SK-MEL-5 (cell line): ENCODE data around the gene LYPLA2. TPM values are rescaled to one million over a fixed set of nuclear protein-coding genes. Genes with fewer than 3 reads are reported as not detected.

ENCODE experiments used
- DNase-seq: peaks from one replicate; pipeline ENCODE4 v3.0.0-alpha.2; 2016; ENCODE audit warnings: low read depth, low spot score
- in situ Hi-C: cut with HindIII; loops from 2 replicates; pipeline ENCODE4 v1.10.0; 2016; ENCODE audit warnings: low sequenced_read_pairs, high pct_unique_total_duplicates, low pct_unique_long_range_greater_than_20kb
- polyA plus RNA-seq, 2 experiments: library from polyadenylated mRNA; depleted of rRNA; stranded (reverse); fragments of >200 nt; gene quantifications; 2 replicates each; pipeline ENCODE4 v1.2.3, GENCODE V29; 2015
- total RNA-seq: library from RNA; depleted of rRNA; stranded (reverse); fragments of >200 nt; shearing (Covaris generic); gene quantifications from 2 replicates; pipeline ENCODE4 v1.2.3, GENCODE V29; 2014; rRNA removed

The LYPLA2 gene
- 78.5 and 84.9 TPM in 2 replicates for total RNA-seq
- polyA plus RNA-seq (2015; cell fraction: cytosol; rRNA removed) = 81.1 and 100 TPM in 2 replicates
- 104 and 117 TPM in 2 replicates for polyA plus RNA-seq (2015; cell fraction: nucleus; rRNA removed)

DNA sequence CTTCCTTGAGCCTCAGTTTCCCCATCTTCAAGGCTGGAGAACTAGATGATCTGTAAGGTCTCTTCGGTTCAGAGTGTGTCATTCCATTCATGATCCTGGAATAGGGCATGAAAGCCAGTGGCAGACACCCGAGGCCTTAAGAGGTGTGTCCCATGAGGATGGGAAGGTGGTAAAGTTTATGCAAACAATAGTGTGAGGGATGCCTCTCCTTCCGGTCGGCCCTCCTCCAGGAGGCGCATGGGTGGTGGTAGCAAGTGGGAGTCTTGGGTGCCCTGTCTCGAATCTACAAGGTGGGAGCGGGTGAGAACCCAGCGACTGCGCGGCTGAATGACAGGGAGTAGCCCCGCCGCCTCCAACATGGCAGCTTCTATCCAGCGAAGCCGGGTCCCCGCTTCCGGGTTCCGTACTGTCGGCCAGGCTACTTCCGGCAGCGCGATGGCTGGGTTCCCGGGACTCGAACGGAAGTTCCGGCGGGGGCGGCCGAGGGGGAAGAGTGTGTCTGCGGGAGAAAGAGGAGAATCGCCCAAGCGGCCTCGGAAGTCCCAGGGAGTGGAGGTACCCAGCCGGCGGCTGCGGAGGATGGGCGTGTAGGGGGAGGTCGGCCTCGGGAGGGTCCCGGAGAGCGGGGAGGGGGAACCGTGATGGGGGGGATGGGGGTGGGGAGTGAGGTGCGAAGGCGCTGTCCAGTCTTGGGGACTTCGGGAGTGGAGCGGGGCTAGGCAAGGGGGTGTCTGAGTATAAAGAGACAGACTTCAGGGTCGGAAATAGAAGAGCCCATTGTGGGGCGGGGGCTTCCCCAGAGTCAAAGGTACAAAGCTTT is at the start of gene LYPLA2:
Gene LYPLA2 (plus strand): TSS at position 450 of the 820 bp plus-strand sequence. CDS start 1,538 bp downstream, outside the sequence.
- in situ Hi-C loops = no loop called here
- DNase-seq = peak; percentile 86

DNA sequence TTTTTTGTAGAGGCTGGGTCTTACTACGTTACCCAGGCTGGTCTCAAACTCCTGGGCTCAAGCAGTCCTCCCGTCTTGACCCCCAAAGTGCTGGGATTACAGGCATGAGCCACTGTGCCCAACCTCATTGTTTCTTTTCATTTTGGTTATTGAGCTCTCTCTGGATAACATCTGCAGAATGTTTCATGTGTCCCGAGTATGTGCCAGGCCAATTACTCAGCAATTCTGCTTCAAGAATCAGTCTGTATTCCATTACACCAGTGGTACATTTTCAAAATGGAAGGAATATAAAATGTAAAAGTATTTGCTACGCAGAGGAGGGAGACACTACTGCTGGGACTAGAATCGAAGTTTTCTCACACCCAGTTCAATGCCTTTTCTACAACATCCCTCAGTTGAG is 49.3 kb upstream of the LYPLA2 start:
- in situ Hi-C loops = no loop called here
- DNase-seq = no peak

GRCh38 chr1:23742670-23743286 is 48.2 kb upstream of the LYPLA2 start:
- no peak for DNase-seq
- in situ Hi-C loops = no loop called here

- peak; percentile 62 for DNase-seq
- in situ Hi-C loops = no loop called here
Measured at GRCh38 chr1:23743287-23744152, 47.4 kb upstream of the LYPLA2 start, which contains the start of gene ELOA. TSS of gene ELOA (plus strand) at chr1:23743471. CDS start at chr1:23743504, 33 bp downstream.

DNA sequence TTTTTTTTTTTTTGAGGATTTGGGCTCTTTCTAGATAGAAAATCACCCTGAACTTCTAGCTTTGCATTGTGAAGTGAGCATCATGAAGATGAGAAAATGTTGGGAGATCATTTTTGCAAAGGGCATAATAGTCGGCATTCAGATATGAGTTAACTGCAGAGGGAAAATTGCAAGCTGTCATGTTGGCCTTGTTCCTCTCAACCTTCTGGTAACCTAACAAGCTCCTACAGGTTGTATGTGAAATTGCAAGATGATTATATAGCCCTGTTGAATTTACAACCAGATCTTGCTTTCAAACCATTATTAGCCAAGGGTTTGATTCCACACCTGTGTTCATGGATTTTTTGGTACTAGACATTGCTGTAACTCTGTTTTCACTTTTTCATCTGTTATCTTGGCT is 45.4 kb upstream of the LYPLA2 start:
- in situ Hi-C loops = no loop called here

DNA sequence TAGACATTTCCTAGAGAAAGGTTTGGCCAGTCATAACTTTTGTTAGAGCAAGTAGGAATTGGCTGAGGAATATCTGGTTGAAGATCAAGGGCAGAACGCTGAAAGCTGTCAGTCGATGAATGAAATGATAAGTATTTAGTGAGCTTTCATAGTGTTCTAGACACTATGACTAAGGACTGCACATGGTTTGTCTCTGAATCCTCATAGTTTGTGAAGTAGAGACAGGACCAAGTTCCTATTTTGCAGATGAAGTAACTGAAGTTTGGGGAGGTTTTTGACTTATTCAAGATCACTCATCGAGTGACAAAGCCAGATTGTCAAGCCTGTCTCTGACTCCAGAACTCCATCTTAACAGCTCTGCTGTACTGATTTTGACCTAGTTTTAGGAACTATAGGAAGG is 42.9 kb upstream of the LYPLA2 start:
- in situ Hi-C loops = no loop called here
- DNase-seq = no peak

More for the DNA sequence above, 45.4 kb upstream of the LYPLA2 start:
- DNase-seq = peak; percentile 69

- DNase-seq = peak; percentile 75
- in situ Hi-C loops = no loop called here
Measured at GRCh38 chr1:23751050-23751814, 39.7 kb upstream of the LYPLA2 start.

DNA sequence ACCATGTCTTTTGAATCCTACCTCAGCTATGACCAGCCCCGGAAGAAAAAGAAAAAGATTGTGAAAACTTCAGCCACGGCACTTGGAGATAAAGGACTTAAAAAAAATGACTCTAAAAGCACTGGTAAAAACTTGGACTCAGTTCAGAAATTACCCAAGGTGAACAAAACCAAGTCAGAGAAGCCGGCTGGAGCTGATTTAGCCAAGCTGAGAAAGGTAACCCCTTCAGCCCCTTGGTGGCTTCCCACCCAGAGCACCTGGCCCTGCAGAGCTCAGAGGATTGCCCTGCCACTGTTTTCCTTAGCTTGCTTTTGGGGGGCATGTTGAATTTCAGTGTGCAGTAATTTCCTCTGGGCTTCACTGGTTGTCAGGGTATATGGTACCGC is 39.1 kb upstream of the LYPLA2 start:
- in situ Hi-C loops = no loop called here

GRCh38 chr1:23752909-23753308 is 38.0 kb upstream of the LYPLA2 start:
- in situ Hi-C loops = no loop called here
- DNase-seq = no peak

More for the DNA sequence above, 39.1 kb upstream of the LYPLA2 start:
- DNase-seq = no peak

DNA sequence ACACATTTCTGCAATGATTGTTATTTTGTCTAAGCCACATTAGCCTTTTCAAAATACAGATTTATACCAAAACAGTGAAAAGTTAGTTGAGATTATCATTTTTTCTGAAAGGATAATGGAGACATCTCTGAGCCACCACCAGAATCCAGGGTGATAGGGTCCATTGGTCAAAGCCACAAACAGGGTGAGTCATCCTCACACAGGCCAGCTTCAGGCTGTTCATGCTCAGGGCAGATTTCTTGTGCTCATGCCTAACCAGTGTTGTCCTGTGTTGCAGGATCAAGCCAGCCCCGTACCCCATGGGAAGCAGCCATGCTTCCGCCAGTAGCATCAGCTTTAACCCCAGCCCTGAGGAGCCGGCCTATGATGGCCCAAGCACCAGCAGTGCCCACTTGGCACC is 34.3 kb upstream of the LYPLA2 start:
- in situ Hi-C loops = no loop called here
- no peak for DNase-seq

GRCh38 chr1:23757812-23758211 is 33.1 kb upstream of the LYPLA2 start:
- DNase-seq = no peak
- in situ Hi-C loops = no loop called here

- in situ Hi-C loops = no loop called here
- no peak for DNase-seq
Measured at GRCh38 chr1:23759277-23759676, 31.7 kb upstream of the LYPLA2 start.

DNA sequence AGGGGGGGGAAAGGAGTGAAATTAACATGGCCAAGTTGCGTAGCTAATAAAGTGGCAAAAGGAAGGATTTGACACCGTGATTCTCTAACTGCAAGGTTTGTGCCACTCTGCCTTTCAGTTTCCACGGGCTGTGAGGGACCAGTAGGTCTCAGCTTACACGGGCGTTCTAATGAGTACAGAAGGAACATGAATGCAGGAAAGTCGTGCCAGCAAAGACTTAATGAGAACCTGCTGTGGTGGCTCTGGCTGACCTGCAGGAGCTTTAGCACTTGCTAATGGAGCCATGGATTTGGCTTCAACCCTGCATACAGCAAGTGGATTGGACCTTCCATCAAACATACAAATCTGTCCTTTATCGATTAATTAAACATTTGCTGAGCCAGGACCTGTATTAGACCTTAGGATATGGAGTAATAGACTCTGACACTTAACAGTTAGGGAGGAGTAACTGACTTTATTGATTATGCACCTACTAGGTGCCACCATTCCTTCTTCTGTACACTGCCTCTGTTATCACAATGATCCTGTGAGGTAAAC is 27.8 kb upstream of the LYPLA2 start:
- no peak for DNase-seq
- in situ Hi-C loops = no loop called here

GRCh38 chr1:23768733-23769132 is 22.2 kb upstream of the LYPLA2 start:
- no peak for DNase-seq
- in situ Hi-C loops = no loop called here

- in situ Hi-C loops = no loop called here
- peak; percentile 88 for DNase-seq
Measured at GRCh38 chr1:23772049-23772853, 18.7 kb upstream of the LYPLA2 start.

- no peak for DNase-seq
- in situ Hi-C loops = no loop called here
Measured at GRCh38 chr1:23772854-23773242, 18.1 kb upstream of the LYPLA2 start.
